Loucy (cell line): ENCODE results near the gene OPRL1.

ENCODE experiments used
- CTCF ChIP-seq: fragments of 200-600 bp; sonication (generic); conservative IDR thresholded peaks from 2 replicates; pipeline ENCODE4 v1.5.1; 2014; ENCODE audit warnings: mild to moderate bottlenecking, antibody characterized with exemption, low read length
- EZH2phosphoT487 ChIP-seq: fragments of 200-600 bp; IDR thresholded peaks from 2 replicates; pipeline ENCODE4 v1.6.1; 2018; ENCODE audit warnings: antibody characterized with exemption, mild to moderate bottlenecking, moderate library complexity, borderline replicate concordance

- no peak for TF ChIP-seq CTCF
- TF ChIP-seq EZH2phosphoT487 = no peak
These were observed 27.6 kb upstream of the OPRL1 start for GRCh38 chr20:64052326-64052722.
